Left ventricle myocardium inferior (tissue), 1 donor: ENCODE measurements around the gene DHX40. TPM values are rescaled to one million over a fixed set of nuclear protein-coding genes. Genes with fewer than 3 reads are reported as not detected.

Source experiments
- DNase-seq: peaks from one replicate; pipeline ENCODE4 v3.0.0-alpha.2; 2020
- H3K27ac ChIP-seq: fragments of 200-600 bp; replicated peaks from 2 replicates; pipeline ENCODE4 v1.8.0; 2021
- H3K27me3 ChIP-seq: fragments of 200-600 bp; 2 replicates; pipeline ENCODE4 v1.8.0; 2021; ENCODE audit warnings: low read depth
- H3K36me3 ChIP-seq: fragments of 200-600 bp; 2 replicates; pipeline ENCODE4 v1.8.0; 2021
- H3K4me1 ChIP-seq: fragments of 200-600 bp; 2 replicates; pipeline ENCODE4 v1.8.0; 2021
- H3K4me3 ChIP-seq: fragments of 200-600 bp; 2 replicates; pipeline ENCODE4 v1.8.0; 2021; ENCODE audit warnings: mild to moderate bottlenecking, moderate library complexity
- H3K9me3 ChIP-seq: fragments of 200-600 bp; replicated peaks from 2 replicates; pipeline ENCODE4 v1.8.0; 2021
- CTCF ChIP-seq: fragments of 200-600 bp; IDR thresholded peaks from 2 replicates; pipeline ENCODE4 v1.8.0; 2021; ENCODE audit warnings: antibody characterized with exemption, mild to moderate bottlenecking, borderline replicate concordance
- intact Hi-C: fragments of 100-400 bp; cut with micrococcal nuclease; formaldehyde crosslinking; loops from one replicate; pipeline ENCODE4 v1.11.0; 2022
- total RNA-seq: library from RNA; stranded (reverse); fragmentation: NEBNext Ultra II Directional; extraction: Animal tissue kit (Norgen Biotek cat#: 25700); gene quantifications from one replicate; pipeline ENCODE4 v1.2.1, GENCODE V29; 2021
- donor health status: DM: no; HTN: yes; CAD: no; lungs with severe emphysema.

The DHX40 gene
- total RNA-seq, 1 donor from 2014 or later = 17.0 TPM

DNA sequence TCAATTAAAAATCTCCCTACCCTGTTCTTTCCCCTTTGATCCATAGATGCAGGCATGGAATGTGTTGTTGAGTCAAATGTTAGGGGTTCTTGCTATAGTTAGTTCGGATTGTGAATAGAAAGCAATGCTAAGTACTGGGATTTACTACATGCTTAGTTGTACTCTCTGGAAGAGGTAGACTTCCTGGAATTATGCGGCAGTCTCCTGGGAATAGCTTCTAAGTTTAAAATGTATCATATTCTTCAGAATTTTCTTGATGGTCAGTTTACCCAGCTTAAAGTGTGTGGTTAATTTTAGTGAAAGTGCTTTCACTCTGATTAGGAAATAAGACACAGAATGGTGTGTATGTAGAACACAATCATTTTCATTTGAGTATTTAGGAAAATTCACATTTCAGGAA lies 57.7 kb downstream of the DHX40 start:
- TF ChIP-seq CTCF = no peak
- intact Hi-C loops = no loop called here
- peak overlapping the region; percentile 99 for H3K27ac ChIP-seq

GRCh38 chr17:59626756-59627155 lies 61.3 kb downstream of the DHX40 start:
- Histone ChIP-seq H3K4me1 (peaks cover 100% of the 10 kb centered on the region), H3K27ac (no peak overlapping the region), H3K27me3 (no peaks in the 10 kb centered on the region), H3K4me3 (no peak overlapping the region), H3K9me3 (no peaks in the 10 kb centered on the region), H3K36me3 (no peaks in the 10 kb centered on the region)
- intact Hi-C loops = no loop called here
- no peak for DNase-seq
- TF ChIP-seq CTCF = no peak

More for the DNA sequence above, 57.7 kb downstream of the DHX40 start:
- Histone ChIP-seq H3K9me3 (no peaks in the 10 kb centered on the region), H3K4me3 (peak overlapping the region; percentile 92), H3K27me3 (no peaks in the 10 kb centered on the region), H3K36me3 (no peaks in the 10 kb centered on the region), H3K4me1 (peaks cover 93% of the 10 kb centered on the region)
- no peak for DNase-seq

DNA sequence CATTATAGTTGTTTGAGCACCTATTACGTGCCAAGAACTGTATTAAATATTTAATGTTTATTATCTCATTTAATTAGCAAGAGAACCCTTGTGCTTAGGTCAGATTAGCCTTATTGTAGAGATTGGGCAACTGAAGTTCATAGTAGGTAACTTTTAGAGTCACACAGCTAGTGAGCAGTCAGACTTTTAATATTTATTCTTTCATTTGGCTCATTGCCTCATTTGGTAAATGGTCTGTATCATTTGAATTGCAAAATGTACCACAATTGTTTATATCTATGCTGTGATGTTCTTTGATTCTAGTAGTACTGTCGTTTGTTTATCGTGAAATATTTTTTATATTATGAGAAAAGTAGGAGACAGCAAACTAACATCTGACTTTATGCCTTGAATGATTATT lies 61.9 kb downstream of the DHX40 start:
- no peaks in the 10 kb centered on the region for H3K27me3 ChIP-seq
- intact Hi-C loops = no loop called here
- H3K36me3 ChIP-seq = no peaks in the 10 kb centered on the region
- H3K9me3 ChIP-seq = no peaks in the 10 kb centered on the region
- no peak overlapping the region for H3K4me3 ChIP-seq
- no peak for TF ChIP-seq CTCF
- H3K4me1 ChIP-seq = peaks cover 98% of the 10 kb centered on the region
- DNase-seq = no peak
- H3K27ac ChIP-seq = no peak overlapping the region

GRCh38 chr17:59627770-59628171 lies 62.4 kb downstream of the DHX40 start:
- no peak for TF ChIP-seq CTCF
- Histone ChIP-seq H3K27ac (no peak overlapping the region), H3K4me3 (no peak overlapping the region), H3K27me3 (no peaks in the 10 kb centered on the region), H3K9me3 (no peaks in the 10 kb centered on the region), H3K36me3 (no peaks in the 10 kb centered on the region), H3K4me1 (peaks cover 98% of the 10 kb centered on the region)
- intact Hi-C loops = no loop called here
- DNase-seq = no peak

- no peak overlapping the region for H3K27ac ChIP-seq
- no peaks in the 10 kb centered on the region for H3K36me3 ChIP-seq
- no peaks in the 10 kb centered on the region for H3K27me3 ChIP-seq
- H3K9me3 ChIP-seq = no peaks in the 10 kb centered on the region
- no peak for TF ChIP-seq CTCF
- peaks cover 98% of the 10 kb centered on the region for H3K4me1 ChIP-seq
- intact Hi-C loops = no loop called here
- no peak overlapping the region for H3K4me3 ChIP-seq
- no peak for DNase-seq
These were observed 63.8 kb downstream of the DHX40 start for GRCh38 chr17:59629174-59629573.

- no peaks in the 10 kb centered on the region for H3K27me3 ChIP-seq
- no peak overlapping the region for H3K4me3 ChIP-seq
- TF ChIP-seq CTCF = no peak
- DNase-seq = no peak
- intact Hi-C loops = no loop called here
- H3K27ac ChIP-seq = no peak overlapping the region
- H3K36me3 ChIP-seq = no peaks in the 10 kb centered on the region
- H3K4me1 ChIP-seq = peaks cover 98% of the 10 kb centered on the region
- no peaks in the 10 kb centered on the region for H3K9me3 ChIP-seq
These were observed 65.9 kb downstream of the DHX40 start for GRCh38 chr17:59631276-59631675.
